ENCODE measurements around the gene ALKBH4.

The ALKBH4 gene

DNA sequence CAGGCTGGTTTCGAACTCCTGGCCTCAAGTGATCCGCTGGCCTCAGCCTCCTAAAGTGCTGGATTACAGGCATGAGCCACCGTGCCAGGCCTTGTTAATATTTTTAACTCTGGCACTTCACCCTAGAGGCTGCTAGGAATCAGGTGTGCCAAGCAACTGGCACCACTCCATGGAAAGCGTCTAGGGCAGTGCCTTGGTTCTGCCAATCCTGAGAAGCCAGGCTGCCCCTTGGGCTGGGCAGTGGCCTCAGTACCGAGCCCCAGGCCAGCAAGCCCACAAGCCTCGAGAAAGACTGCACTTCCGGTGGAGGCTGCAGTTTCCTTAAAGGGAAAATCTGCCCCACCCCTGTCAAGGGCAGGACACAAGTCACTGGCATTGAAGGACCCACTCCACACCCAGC lies 11.3 kb downstream of the ALKBH4 start:
- DNase-seq: no peak

DNA sequence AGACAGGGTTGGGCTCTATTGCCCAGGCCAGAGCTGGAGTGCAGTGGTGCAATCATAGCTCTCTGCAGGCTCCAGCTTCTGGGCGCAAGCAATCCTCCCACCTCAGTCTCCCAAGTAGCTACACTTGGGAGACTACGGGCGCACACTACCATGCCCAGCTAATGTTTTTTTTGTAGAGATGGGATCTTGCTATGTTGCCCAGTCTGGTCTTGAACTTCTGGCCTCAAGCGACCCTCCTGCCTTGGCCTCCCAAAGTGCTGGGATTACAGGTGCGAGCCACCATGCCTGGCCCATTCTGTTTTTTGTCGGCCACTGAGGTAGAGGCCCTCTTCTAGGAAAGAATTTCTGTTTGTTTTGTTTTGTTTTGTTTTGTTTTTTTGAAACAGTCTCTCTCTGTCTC lies 12.2 kb downstream of the ALKBH4 start:
- no peak for DNase-seq

DNA sequence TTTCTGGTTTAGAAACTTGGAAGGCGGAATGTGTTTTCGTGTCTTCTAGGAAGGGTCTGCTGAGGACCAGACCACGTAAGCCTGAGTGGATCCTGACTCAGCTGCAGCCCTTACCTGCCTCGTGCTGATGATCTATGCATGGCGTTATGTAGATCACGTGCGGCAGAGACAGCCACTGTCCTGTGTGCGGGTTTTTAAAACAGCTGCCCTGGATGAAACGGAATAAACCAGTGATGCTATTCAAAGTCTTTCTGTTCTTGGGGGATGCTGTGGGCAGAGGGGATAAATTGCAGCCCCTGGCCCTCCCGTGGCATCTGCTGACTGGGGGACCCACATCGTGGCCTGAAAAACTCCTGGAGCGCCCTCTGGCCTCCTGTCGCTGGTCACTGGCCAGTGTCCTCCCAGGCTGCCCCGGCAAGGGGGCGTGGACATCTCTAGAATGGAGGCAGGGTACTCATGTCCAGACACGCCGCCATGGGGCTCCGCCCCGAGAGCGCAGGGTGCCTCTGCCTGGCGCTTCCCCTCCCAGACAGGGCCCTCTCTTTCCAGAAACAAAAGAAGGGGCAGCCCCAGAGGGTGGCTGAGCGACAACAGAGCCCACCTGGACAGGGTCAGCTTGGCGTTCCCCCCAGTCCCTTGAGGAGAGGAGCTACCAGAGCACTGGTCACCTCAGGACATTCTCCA lies 13.2 kb downstream of the ALKBH4 start:
- no peak for DNase-seq

DNA sequence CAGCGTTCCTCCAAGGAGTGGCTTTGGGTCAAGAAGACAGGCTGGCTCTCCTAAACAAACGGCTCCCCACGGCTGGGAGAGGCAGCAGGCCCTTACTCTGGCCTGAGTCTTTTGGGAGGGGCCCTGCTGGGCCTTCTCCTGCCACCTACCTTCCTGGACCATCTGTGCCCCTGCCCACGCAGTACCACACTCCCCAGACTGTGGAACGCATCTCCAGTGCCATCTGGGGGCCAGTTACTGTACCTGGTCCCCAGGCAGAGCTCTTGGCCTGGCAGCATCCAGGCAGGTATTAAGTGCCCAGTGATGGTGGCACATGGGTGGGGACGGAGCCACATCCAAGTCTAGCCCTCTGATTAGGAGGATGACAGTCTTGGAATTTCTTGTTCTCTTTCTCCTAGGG lies 14.4 kb downstream of the ALKBH4 start:
- no peak for DNase-seq

DNA sequence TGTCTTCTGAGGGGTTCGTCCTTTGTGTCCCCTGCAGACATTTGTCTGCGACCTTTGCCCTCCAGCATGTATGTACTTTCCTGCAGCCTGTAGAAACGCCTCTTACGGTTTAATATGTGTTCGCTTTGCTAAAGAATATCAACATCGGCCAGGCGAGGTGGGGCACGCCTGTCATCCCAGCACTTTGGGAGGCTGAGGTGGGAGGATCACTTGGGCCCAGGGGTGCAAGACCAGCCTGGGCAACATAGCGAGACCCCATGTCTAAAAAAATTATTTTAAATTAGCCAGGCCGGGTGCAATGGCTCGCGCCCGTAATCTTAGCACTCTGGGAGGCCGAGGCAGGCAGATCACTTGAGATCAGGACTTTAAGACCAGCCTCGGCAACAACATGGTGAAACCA lies 15.5 kb downstream of the ALKBH4 start:
- DNase-seq: no peak

DNA sequence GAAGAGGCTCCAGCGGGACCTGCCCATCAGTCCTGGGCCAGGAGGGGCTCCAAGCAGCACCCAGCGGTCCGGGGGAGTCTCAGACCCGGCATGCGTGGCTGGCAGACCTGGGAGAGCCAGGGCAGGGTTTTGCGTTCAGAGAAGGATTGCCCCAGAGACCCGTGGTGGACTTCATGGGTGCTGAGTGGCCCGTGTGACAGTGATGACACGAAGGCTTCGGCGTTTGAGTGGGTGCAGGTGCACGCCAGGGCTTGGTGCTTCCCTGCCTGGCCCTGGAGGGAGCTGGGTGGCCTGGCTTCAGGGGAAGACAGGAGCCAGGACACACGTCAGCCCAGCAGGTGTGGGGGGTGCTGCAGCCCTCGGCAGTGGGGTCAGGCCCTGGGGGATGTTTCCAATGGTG lies 17.4 kb downstream of the ALKBH4 start:
- DNase-seq: no peak

DNA sequence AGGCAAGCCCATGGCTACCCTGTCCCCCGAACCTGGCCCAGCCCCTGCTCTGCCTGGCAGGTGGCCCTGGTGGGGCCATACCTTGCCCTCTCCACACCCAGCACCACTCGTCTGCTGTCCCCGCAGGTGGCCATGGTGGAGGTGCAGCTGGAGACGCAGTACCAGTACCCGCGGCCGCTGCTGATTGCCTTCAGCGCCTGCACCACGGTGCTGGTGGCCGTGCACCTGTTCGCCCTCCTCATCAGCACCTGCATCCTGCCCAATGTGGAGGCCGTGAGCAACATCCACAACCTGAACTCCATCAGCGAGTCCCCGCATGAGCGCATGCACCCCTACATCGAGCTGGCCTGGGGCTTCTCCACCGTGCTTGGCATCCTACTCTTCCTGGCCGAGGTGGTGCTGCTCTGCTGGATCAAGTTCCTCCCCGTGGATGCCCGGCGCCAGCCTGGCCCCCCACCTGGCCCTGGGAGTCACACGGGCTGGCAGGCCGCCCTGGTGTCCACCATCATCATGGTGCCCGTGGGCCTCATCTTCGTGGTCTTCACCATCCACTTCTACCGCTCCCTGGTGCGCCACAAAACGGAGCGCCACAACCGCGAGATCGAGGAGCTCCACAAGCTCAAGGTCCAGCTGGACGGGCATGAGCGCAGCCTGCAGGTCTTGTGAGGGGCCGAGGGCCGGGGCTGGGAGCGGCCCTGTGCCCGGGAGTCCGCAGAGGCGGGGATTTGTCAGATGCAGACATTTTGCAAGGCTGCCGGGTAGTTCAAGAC lies 18.1 kb downstream of the ALKBH4 start:
- no peak for DNase-seq

DNA sequence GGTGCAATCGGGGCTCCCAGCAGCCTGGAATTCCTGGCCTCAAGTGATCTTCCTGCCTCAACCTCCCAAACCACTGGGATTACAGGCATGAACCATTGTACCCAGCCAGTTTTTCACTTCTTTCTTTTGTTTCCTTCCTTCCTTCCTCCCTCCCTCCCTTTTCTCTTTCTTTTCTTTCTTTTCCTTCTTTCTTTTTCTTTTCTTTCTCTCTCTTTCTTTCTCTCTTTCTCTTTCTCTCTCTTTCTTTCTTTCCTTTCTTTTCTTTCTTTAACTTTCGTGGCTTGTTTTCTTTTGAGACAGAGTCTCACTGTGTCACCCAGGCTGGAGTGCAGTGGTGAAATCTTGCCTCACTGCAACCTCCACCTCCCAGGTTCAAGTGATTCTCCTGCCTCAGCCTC lies 19.0 kb downstream of the ALKBH4 start:
- no peak for DNase-seq

DNA sequence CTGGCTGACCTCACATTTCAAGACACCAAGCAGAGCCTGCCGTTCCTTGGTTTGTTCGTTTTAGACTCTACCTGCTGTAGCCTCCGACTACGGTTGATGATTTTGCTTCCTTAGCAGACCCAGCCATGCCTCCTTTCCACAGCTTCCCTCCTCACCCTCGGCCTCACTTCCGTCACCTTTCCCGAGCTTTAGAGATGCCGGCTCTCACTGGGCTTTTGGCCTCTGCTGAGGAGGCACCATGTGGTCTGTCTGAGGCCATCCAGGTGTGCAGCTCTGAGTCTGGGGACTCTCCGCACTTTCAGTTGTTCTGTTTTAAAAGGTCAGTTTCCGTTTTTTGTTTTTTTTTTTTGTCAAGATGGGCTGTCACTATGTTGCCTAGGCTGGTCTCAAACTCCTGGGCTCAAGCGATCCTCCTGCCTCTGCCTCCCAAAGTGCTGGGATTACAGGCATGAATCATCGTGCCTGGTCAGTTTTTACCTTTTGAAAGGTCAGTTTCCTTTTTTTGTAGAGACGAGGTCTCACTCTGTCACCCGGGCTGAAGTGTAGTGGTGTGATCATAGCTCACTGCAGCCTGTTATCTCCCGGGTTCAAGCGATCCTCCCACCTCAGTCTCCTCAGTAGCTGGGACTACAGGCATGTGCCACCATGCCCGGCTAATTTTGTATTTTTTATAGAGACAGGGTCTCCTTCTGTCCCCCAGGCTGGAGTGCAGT lies 19.5 kb downstream of the ALKBH4 start:
- no peak for DNase-seq

DNA sequence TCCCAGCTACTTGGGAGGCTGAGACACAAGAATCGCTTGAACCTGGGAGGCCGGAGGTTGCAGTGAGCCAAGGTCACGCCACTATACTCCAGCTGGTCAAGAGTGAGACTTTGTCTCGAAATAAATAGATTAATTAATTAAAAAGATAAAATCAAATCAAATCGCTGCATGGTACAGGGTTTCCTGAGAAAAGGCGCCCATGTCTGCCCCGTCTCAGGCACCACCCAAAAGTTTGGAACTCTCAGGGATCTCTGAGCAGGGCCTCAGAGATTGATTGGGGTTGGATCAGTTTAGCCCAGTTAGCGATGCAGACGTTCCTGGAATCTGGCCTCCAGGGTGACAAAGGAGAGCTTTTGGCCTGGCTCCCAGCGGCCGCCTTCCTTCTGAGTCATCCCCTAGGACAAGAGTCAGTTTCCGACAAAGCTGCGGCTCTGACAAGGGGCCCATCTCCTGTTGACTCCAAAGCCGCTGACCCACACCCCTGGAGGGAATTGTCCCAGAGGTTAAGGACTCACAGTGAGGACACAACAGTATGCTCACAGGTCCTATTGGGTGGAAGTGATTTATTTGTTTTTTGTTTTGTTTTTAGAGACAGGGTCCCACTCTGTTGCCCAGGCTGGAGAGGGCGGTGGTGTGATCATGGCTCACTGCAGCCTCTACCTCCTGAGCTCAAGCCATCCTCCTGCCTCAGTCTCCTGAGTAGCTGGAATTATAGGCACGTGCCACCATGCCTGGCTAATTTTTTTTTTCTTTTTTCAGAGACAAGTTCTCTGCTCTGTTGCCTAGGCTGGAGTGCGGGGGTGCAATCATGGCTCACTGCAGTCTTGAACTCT lies 24.5 kb downstream of the ALKBH4 start:
- no peak for DNase-seq

DNA sequence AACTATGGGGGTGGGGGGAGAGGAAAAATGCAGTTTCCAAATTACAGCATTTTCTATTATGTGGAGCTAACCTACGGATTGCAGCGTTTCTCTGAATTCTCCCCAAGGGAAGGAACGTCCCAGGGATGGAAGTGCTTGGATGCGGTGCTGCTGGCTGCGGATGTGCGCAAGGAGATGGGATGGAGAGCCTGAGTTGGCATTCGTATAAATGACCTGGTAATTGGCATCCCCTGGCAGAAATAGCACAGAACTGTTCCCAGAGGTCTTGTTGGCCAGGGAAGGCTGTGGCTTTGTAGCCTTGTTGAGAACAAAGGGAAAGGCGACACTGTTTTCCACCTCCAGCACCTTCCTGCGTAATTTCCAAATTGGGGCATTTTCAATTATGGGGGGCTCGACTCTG lies 28.5 kb downstream of the ALKBH4 start:
- no peak for DNase-seq

DNA sequence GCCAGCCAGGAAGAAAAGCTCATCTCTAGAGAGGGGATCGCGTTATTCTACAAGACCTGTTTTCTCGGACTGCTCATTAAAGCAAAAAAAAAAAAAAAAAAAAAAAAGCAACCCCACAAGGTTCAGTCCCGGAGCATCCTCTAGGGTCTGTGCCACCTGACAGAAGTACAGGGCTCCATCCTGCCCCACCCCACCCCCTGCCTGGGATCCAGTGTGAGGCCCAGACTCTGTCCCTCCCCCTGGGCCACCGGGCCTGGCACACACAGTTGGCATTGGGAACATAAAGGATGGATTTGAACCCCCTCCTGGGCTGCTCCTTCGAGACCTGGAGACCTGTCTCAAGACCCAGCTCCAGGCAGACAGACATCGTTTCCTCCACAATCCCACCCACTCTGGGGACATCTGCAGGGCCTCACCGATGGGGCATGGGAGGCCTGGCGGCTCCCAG lies 30.6 kb downstream of the ALKBH4 start:
- DNase-seq: peak; percentile 45

DNA sequence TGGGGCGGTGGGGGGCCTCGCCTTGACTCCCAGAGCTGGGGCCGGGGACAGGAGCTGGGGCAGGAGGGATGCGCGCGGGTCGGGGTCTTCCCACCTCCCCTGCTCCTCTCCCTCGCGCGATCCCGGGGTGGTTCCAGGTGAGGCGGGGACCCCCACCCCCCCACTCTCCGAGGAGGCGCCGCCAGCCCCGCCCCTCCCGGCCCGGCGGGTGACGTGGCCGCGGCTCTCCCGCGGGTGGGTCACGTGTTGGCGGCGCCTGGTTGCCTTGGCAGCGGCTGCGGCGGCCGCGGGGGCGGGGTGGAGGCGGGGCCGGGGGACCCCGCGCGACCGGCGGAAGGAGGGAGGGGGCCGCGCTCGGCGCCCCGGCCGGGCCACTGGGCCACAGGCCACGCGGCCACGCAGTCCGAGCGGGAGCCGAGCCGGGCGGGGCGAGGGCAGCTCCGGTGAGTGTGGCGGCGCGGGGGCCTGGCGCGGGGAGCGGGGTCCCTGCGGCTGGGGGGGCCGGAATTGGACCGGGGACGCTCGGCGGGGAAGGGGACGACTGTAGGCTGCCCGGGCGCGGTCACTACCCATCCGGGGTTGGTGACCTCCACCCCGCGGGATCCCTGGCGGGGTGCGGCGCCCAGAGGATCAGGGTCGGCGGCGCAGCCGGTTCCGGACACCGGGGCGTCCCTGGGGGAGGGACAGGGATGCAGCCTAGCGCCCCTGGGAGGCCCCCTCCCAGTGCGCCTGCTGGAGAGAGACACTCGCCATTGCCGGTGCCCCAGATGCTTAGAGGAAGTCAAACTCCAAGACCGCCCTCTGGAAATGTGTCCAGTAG lies 31.2 kb downstream of the ALKBH4 start, which contains the start of gene ORAI2:
Gene ORAI2 (plus strand): TSS at position 357 of the 820 bp plus-strand sequence. CDS start 5,382 bp downstream, outside the sequence.
- peak; percentile 90 for DNase-seq

DNA sequence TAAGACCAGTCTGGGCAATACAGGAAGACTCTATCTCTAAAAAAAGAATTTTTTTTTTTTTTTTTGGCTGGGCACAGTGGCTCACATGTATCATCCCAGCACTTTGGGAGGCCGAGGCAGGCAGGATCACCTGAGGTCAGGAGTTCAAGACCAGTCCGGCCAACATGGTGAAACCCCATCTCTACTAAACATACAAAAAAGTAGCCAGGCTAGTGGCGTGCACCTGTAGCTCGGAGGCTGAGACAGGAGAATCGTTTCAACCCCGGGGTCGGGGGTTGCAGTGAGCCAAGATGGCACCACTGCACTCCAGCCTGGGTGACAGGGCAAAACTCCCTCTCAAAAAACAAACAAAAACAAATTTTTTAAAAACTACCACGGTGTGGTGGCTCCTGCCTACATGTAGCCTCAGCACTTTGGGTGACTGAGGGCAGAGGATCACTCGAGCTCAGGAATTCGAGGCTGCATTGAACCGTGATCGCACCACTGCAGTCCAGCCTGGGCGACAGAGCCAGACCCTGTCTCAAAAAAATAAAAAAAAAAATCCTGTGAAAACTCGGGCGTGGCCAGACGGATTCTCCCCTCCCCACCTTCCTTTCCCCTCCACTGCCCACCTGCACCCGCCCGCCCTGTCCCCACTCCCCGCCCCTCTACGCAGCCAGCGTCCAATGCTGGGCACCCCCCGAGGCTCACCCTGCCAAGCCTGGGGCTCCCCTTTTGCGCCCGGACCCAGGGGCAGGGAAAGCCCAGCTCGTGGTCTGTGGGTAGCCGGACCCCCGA lies 32.0 kb downstream of the ALKBH4 start:
- no peak for DNase-seq

DNA sequence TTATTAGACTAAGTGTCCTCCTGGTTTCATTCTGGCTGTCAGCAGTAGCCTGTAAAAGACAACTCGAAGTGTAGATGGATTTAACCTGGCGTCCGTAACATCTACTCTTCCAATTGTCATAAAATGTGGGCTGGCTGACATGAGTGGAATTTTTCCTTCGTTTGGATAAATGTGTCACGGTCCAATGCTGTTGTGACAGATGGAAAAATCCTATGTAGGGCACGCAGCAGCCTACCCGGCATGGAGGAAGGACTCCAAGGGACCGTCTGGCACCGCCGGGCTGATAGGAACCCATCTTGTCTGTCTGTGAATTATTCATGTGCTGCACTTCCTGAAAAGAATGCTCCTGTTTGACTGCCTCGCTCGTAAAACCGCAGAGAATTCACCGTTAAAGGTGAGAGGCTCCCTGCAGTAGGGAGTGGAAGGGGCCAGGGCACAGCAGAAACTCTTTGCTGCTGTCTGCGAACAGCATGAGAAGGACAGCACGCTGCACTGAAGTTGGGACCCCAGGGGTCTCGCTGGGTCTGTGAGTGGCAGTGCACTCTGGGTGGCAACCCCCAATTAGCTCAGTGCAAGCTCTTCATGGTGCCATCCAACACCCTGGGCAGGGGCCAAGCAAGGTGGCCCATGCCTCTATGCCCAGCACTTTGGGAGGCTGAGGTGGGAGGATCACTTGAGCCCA lies 32.9 kb downstream of the ALKBH4 start:
- no peak for DNase-seq

DNA sequence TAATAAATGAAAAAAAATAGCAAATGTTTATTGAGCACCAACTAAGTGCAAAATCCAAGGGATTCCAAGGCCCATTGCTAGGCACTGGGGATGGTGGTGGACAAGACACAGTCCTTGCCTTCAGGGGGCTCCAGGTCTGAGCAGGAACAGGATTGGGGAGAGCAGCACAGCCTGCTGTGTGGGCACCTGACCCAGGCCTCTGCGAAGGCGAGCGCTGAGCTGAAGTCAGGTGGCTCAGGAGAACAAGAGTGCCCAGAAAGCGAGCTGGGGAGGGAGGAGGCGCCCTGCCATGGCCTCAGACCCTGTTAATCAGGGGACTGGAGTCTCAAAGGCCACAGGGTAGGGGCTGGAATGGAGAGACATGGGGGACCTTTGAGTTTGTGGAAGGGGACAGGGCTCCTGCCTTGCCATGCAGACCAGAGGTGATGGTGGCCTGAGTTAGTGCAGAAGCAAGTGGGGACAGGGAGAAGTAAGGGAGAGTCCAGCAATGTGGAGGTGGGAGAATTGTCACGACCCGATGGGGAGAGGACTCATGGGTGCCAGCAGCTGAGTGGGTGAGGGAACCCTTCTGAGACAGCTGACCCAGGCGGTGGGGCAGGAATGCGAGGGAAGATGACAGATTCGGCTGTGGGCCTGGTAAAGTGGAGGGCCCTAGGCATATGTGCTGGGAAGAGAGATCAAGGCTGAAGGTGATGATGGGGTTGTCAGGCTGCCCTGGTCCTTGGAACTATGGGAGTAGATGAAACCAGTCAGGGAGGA lies 35.3 kb downstream of the ALKBH4 start:
- DNase-seq: no peak

DNA sequence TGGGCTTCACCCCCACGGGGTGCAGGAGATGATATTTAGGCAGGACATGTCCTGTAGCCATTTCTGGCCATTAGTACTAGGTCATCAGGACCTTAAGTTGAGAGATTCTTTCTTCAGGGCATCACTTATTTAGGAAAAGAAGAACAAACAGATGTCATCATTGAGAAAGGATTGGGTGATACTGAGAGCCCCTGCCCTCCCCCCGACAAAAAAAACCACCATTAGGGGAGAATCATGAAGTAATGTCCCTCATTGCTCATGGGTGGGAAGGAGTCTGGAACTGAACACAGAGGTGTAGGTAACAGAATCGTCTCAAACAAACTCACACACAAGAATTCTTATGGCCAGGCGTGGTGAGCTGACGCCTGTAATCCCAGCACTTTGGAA lies 37.7 kb downstream of the ALKBH4 start:
- DNase-seq: no peak

DNA sequence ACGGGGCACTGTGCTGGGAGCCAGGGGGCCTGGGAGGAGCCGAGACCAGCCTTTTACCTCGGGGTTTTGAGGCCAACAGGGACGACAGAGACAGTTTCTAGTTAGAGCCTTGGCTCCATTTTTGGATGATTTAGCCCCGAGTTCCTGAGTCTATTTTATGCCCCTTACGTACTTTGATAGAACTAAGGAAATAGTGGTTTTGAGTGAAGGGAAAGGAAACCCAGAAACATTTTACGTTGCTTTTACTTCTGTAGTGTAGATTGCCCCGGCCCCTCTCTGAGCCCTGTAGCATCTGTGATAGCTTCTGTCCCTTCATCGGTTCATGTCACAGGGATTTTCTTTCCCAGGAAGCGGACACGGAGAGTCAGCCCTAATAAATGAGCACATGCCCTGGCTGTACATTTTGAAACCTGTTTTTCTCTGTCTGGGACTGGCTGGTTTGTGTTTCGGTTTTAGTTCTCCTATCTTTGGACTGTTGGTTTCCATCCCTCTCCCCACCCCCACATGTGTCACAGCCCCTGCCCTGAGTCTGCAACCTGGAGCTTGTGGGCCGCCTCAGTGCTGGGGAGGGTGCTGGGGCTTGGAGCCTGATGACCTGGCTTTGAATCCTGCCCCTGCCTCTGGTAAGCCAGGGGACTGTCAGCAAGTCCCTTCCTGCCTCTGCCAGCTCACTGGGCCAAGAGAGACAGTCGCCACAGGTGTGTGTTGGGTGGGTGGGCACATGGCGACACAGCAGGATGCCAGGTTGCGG lies 38.2 kb downstream of the ALKBH4 start:
- DNase-seq: no peak

All from right hindlimb (tissue), 1 donor.